AG09319 (cell line): ENCODE data around the gene CELF2.

ENCODE experiments used
- DNase-seq: peaks from one replicate; pipeline ENCODE4 v3.0.0-alpha.2; 2010; ENCODE audit warnings: low read depth; ENCODE audit errors: extremely low read depth
- TF ChIP-seq, protein P1 (sequence below): IDR thresholded peaks from 2 replicates; pipeline ENCODE4 v1.5.1; 2011; ENCODE audit warnings: low read depth, mild to moderate bottlenecking, inconsistent platforms, low read length, moderate library complexity

The CELF2 gene

DNA sequence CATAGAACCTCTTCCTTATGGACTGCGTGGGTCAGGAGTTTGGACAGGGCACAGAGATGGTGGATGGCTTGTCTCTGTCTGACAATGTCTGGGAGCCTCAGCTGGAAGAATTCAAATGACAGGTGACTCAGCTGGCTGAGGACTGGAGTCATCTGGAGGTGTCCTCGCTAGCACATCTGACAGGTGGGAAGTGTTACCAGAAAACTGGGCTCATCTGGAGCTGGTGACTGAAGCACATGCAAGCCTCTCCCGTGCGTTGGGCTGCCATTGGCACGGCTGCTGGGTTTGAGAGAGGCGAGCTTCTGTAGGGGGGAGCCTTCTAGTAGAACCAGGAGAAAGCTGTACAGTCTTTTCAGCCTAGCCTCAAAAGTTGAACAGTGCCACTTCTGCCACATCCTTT is 71.0 kb downstream of the CELF2 start:
- TF ChIP-seq, protein P1, sequence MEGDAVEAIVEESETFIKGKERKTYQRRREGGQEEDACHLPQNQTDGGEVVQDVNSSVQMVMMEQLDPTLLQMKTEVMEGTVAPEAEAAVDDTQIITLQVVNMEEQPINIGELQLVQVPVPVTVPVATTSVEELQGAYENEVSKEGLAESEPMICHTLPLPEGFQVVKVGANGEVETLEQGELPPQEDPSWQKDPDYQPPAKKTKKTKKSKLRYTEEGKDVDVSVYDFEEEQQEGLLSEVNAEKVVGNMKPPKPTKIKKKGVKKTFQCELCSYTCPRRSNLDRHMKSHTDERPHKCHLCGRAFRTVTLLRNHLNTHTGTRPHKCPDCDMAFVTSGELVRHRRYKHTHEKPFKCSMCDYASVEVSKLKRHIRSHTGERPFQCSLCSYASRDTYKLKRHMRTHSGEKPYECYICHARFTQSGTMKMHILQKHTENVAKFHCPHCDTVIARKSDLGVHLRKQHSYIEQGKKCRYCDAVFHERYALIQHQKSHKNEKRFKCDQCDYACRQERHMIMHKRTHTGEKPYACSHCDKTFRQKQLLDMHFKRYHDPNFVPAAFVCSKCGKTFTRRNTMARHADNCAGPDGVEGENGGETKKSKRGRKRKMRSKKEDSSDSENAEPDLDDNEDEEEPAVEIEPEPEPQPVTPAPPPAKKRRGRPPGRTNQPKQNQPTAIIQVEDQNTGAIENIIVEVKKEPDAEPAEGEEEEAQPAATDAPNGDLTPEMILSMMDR: no peak
- no peak for DNase-seq

DNA sequence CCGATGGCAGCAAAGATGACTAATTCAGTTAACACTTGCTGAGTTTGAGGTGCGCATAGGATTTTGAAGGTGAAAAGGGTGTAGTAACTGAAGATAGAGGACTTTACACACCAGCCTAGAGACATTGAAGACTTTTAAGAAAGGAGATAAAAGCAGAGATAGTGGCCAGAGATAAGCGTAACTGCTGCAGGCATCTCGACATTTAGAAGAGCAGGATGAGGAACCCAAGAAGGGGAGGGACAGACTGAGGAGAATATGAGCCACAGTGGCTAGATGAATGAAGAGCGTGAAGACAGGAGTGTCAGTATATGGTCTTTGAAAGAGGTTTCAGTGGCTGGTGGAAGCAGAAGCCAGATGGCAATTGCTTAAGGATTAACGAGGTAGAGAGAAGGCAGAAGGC is 71.6 kb downstream of the CELF2 start:
- DNase-seq: no peak
- TF ChIP-seq, protein P1: no peak

DNA sequence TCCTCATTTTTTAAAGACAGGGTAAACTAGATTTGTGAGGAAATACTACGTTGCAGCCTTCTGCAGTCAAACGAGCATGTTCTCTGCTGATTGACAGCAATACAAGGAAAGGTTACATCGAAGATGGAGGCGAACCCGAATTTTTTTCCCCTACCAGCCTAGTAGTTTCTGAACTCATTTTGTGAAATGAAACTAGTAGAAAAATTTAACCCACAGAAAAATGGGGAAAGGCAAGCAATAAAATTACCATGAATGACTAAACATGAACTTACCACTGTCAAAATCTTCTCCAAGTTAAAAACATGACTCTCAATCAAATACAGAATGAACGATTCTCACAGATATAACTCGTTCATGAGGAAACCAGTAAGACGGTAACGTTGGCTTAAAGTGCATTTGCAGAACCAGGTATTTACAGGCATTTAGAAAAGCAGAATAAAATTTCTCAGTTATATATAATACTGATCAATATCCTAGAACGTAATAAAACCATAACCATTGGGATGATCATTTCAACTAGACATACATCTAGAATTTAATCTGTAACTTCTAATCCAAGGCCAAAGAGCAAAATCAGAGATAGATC is 73.9 kb downstream of the CELF2 start:
- no peak for DNase-seq
- TF ChIP-seq, protein P1: no peak

DNA sequence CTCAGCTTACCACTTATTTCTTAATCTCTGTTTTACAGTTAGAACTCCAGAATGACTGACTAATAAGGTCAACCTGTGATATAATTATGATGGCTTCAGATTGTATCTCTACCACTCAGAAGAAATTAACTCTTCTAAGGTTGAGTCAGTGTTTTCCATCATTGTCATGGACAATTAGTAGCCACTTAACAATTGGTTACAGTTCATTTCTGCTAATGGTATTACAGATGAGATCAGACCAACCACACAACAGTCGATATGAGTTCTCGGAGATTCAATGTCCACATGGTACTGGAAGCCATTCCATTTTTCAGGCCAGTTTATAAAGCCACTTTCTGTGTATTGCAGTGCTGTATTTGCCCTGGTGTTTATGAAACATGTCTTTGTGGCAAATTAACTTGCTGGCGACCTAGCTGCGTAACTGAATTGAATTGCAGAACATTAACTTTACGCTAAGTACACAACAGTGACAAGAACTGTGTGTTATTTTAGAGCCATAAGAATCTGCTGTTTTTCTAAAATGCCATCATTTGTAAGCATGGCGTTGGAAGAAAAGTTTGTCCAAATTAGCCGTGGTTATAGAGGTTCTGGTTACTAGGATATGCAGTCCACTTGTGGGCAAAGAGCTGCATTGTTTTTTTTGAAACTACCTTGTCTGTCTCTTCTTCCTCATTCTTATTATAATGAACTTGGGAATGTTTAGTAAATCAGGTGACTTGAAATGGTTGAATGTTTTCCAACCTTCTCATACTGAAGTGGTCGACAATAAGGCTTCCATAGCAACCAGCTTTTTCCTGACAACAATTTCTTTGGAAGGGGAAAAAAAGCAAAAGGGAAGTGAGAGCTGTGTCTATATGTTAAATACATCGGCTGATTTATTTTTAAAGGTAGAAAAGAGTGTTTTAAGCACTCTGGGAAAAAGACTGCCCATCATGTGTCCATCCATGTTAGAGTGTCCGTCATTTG is 76.4 kb downstream of the CELF2 start:
- TF ChIP-seq, protein P1: no peak
- no peak for DNase-seq

DNA sequence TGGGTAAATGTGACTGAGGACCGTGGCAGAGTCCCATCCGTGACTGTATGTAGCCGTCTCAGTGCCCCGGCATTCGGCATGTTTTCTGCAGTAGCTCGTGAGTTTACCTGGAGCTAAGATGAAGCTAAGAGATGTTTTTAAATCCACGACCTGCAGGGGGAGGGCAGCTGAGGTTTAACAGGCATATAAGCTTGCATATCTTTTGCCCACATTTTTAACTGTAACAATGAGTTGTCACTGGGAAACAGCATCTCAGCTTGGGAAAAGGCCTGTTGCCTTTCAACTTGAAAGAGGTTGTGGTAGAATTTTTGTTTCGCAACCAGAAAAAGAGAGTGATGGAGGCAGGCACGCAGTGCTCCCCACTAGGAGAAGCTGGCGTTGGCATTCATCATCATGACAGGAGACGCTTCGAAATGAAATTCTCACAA is 77.7 kb downstream of the CELF2 start:
- DNase-seq: no peak
- TF ChIP-seq, protein P1: no peak

DNA sequence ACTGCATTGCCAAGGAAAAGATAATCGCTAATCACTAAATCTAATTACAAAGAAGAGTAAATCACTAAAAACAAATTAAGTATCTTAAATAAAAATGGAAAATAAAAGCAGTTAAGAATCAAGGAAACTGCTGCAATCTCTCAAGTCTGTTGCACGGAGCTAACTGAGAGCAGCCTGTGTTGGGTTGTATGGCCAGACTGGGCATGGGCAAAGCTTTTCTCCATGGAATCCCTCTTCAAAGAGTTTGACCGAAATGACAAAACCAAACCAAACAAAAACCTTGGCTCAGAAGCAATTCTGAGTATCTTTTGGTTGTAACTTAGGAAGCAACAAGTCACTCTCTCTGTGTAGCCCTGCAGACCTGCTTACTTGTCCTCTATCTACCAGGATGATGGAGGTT is 78.8 kb downstream of the CELF2 start:
- DNase-seq: no peak
- TF ChIP-seq, protein P1: no peak

DNA sequence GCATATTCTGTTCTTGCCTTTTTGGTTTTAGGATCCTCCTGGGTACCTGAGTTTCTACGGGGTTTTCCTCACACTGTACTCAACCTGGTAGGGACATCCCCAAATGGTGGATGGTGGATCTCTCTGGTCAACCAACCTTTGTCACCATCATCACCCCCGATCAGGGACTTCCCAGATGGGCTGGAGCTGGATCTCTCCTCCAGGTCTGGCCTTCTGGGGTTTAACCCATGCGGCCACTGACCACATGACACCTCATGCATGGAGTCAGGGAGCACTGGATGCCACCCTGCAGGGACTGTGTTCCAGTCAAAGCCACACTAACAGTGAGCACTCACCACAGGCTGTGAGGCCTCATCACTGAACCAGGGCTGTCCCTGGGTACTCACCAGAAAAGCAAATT is 80.0 kb downstream of the CELF2 start:
- DNase-seq: no peak
- TF ChIP-seq, protein P1: no peak
